H1 (cell line): ENCODE data around the gene ERICH6. TPM values are rescaled to one million over a fixed set of nuclear protein-coding genes. Genes with fewer than 3 reads are reported as not detected.

Experiments used
- SIN3A ChIP-seq, 2 experiments: IDR thresholded peaks in 1 of 2; conservative IDR thresholded peaks in 1 of 2; 2 replicates each; pipeline ENCODE4 v1.6.1; 2011 to 2012; ENCODE audit warnings: low read length in 2 of 2, improper control_type of control experiment in 1 of 2, low read depth in 1 of 2, mild to moderate bottlenecking in 1 of 2
- polyA plus RNA-seq, 7 experiments: library from polyadenylated mRNA; depleted of rRNA in 3 of 7; stranded (reverse) in 5 of 7; unstranded in 2 of 7; fragments of >200 nt in 5 of 7; fragments of 200-250 nt in 2 of 7; gene quantifications; 1 replicate in 5 of 7; 2 replicates in 1 of 7; 4 replicates in 1 of 7; pipeline versions ENCODE4 v1.2.1 to v1.2.3, GENCODE V29; 2011 to 2013; ENCODE audit warnings: missing spikeins in 2 of 7, mixed read lengths in 2 of 7
- total RNA-seq: library from RNA; stranded (reverse); fragmentation: NEBNext Ultra II Directional; extraction: Animal tissue kit (Norgen Biotek cat#: 25700); gene quantifications from 2 replicates; pipeline ENCODE4 v1.2.1, GENCODE V29; 2021

ERICH6 gene
- total and polyA plus RNA-seq, 2 of the 8 experiments (the other 6 are each of a cell fraction or from before 2014, with no cell fraction given): not detected

DNA sequence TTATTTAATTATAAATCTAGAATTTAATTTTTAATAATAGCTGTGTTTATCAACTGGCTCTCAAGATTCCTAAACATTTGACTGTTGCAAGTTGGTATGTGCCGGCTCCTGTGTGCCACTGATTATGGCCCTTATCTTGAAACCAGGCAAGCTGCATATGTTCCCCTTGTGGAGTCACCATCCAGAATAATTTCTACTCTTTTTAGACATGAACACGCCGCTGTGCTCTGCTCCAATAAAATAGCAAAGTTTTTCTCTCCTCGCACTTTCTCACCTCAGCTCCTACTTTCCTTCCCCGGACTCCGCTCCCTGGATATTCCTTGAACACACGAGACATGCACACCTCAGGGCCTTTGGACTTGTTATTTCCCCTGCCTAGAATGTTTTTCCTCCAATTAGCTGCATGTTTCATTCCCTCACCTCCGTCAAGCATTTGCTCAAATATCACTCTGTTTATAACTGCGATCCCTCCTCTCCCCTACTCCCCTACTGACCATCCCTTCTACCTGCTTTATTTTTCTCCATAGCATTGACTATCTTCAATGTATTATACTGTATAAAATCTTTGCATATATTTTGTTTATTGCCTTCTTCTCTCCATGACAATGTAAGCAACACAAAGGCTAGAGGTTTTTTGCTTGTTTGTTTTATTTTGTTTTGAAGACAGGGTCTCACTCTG lies 26.1 kb upstream of the ERICH6 start (continued):
- no peak for TF ChIP-seq SIN3A (conservative IDR thresholded peaks at IDR 0.05 in 1 of 2, IDR thresholded peaks at IDR 0.05 in 1 of 2; ENCODE audit: low read depth in 1 of 2, low read length in 2 of 2)
